ENCODE results near the gene SHFL. TPM values are rescaled to one million over a fixed set of nuclear protein-coding genes. Genes with fewer than 3 reads are reported as not detected.

Gene SHFL
- total RNA-seq, 1 donor from 2014 or later = 44.6 TPM

GRCh38 chr19:10107817-10108367 lies 21.8 kb downstream of the SHFL start:
- no peak for DNase-seq (ENCODE audit: low spot score)

DNA sequence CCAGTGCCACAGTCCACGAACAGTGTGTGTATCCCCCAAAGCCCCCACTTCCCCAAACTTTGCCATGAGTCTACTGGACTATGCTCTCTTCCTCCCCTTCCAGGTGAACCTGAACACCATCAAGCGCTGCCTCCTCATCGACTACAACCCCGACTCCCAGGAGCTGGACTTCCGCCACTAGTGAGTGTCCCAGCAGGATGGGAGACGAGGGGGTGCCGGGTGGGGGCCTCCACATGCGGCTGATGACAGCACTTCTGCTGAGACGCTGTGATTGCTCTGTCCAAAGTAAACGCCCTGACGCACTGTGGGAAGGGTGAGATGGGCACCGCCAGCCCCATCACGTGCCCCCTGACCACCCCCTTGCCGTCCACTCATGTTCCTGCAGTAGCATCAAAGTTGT lies 23.4 kb downstream of the SHFL start:
- no peak for DNase-seq (ENCODE audit: low spot score)

DNA sequence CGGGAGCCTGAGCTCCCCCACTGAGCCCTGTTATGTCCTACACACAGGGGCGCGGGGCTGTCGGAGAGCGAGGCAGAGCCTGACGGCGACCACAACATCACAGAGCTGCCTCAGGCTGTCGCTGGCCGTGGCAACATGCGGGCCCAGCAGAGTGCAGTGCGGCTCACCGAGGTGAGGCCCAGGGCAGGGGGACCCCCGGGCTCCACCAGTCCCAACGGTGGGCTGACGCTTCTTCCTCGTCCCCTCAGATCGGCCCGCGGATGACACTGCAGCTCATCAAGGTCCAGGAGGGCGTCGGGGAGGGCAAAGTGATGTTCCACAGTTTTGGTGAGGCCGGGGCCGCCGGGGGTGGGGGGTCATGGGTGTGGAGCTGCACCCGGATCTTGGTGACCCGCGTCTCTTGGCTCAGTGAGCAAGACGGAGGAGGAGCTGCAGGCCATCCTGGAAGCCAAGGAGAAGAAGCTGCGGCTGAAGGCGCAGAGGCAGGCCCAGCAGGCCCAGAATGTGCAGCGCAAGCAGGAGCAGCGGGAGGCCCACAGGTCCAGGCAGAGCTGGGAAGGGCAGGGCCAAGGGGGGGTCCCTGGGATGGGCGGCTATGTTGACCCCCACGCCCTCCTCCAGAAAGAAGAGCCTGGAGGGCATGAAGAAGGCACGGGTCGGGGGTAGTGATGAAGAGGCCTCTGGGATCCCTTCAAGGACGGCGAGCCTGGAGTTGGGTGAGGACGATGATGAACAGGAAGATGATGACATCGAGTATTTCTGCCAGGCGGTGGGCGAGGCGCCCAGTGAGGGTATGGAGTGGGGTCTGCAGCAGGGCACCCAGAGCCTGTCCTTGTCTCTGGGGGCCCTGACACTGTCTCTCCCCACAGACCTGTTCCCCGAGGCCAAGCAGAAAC lies 24.2 kb downstream of the SHFL start:
- no peak for DNase-seq (ENCODE audit: low spot score)

DNA sequence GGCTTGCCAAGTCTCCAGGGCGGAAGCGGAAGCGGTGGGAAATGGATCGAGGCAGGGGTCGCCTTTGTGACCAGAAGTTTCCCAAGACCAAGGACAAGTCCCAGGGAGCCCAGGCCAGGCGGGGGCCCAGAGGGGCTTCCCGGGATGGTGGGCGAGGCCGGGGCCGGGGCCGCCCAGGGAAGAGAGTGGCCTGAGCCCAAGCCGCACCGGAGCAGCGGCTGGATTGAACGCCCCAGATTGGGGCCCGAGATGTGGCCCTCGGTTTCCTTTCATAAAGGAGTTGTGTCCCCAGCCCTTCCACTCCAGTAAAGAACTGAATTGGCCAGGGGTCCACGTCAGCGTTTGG lies 24.8 kb downstream of the SHFL start:
- DNase-seq (ENCODE audit: low spot score) = no peak

DNA sequence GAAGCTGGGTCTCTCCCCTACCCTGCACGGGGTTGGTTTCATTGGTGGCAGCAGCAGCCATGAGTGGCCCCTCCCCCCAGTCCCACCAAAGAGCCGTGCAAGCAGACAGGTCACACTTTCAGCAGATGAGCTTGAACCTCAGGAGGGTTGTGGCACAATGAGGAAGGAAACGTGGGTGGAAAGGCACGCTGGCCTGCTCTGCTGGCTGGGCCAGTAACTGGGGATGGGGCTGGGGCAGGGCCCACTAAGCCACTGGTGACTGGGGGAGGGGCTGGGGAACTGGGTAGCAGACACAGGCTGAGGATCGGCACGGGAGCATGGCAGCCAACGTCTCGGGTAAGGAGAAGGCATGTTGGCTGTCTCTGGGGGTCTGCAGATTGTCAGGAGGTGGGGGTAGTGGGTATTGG lies 25.3 kb downstream of the SHFL start, which contains the start of gene P2RY11:
Gene P2RY11 (plus strand): TSS at position 289 of the 407 bp plus-strand sequence. CDS start 29 bp downstream, at position 318.
- DNase-seq (ENCODE audit: low spot score) = no peak

DNA sequence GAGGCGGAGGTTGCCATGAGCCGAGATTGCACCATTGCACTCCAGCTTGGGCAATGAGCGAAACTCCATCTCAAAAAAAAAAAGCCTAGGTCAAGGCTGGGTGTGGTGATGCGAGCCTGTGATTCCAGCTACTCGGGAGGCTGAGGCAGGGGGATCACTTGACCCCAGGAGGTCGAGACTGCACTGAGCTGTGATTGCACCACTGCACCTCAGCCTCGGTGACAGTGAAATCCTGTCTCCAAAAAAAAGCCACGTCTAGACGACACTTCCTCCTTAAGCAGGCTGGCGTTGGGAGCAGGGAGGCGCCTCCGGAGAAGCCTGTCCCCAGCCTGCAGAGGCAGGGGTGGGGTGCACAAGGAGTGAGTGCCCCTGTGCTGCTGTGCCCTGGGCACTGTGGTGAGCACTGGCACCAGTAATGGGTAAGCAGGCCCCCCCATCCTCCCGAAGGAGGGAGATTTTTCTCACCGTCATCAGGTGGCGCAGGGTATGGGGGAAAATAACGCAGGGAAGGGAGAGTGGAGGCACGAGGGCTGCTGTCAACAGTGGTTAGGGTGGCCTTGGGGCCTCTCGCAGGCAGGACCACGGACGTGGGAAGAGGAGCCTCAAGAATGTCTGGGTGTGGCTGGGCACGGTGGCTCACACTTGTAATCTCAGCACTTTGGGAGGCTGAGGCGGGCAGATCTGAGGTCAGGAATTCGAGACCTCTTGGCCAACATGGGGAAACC lies 26.1 kb downstream of the SHFL start:
- DNase-seq (ENCODE audit: low spot score) = no peak

DNA sequence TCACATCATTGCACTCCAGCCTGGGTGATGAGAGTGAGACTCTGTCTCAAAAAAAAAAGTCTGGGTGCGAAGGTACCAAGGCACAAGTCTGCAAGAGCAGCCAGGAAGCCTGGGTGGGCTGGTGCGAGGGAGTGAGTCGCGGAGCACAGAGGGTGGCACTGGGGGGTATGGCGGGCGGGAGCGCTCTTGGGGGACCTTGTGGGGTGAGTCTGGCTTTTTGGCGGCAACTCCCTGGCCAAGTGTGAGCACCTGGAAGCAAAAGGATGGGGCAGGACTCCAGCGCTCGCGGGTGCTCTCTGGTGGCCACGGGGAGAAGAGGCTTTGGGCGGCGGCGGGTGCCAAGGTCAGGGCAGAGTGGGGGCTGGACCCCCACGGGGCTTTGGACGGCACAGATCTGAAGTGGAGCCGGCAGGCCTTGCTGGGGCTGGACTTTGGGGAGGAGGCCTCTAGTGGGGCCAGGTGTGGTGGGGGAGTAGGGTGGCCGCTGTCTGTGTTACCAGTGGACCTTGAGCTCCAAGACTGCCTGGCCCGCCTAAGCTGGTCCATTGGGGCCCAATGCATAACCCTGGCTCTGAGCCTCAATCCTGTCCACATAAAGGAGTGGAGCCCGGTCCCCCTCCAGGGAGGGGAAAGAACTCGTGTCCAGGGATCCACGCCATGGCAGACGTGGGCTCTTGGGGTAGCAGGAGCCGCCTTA lies 26.9 kb downstream of the SHFL start:
- no peak for DNase-seq (ENCODE audit: low spot score)

- no peak for DNase-seq (ENCODE audit: low spot score)
Observed at GRCh38 chr19:10113592-10113963, 27.5 kb downstream of the SHFL start.

- DNase-seq (ENCODE audit: low spot score) = no peak
Observed at GRCh38 chr19:10113964-10114650, 28.0 kb downstream of the SHFL start.

- peak; percentile 45 for DNase-seq (ENCODE audit: low spot score)
Observed at GRCh38 chr19:10114651-10115391, 28.7 kb downstream of the SHFL start.

- no peak for DNase-seq (ENCODE audit: low spot score)
Observed at GRCh38 chr19:10115392-10116084, 29.4 kb downstream of the SHFL start.

- no peak for DNase-seq (ENCODE audit: low spot score)
Observed at GRCh38 chr19:10116085-10116865, 30.2 kb downstream of the SHFL start.

- no peak for DNase-seq (ENCODE audit: low spot score)
Observed at GRCh38 chr19:10116866-10117616, 30.9 kb downstream of the SHFL start.

GRCh38 chr19:10118960-10119359 lies 32.8 kb downstream of the SHFL start:
- no peak for DNase-seq (ENCODE audit: low spot score)

- DNase-seq (ENCODE audit: low spot score) = no peak
Observed at GRCh38 chr19:10120538-10121189, 34.5 kb downstream of the SHFL start.

DNA sequence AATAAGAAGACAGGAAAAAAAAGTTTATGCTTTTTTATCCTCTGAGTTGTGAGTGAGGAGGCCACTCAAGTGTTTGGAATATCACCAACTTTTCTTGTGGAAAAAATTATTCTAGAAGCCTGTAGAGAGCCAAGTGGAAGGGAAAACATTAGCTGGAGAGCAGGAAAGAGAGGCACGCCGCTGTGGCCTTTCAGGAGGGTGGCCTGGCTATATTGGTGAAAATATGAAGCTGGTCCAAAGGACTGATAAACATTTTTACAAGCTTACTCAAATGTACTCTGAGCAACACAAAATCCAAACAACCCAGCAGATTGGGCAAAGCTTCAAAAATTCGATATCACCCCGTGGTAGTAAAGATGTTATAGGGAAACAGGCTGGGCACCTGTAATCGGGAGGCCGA lies 35.9 kb downstream of the SHFL start:
- DNase-seq (ENCODE audit: low spot score) = no peak

- DNase-seq (ENCODE audit: low spot score) = no peak
Observed at GRCh38 chr19:10124429-10124828, 38.3 kb downstream of the SHFL start.

GRCh38 chr19:10126213-10126639 lies 40.1 kb downstream of the SHFL start:
- DNase-seq (ENCODE audit: low spot score) = no peak
